Measurements from ENCODE around the gene ZNF689.
"Not testable (repeated sequence)": the region's sequence is repeated elsewhere in the genome, so short reads cannot be mapped to it uniquely, and the experiment has no call there.

Gene ZNF689

GRCh38 chr16:30592871-30593270, 17.3 kb downstream of the ZNF689 start:
- DNase-seq: no peak

GRCh38 chr16:30590869-30591268, 19.3 kb downstream of the ZNF689 start:
- not testable (repeated sequence) for DNase-seq

DNA sequence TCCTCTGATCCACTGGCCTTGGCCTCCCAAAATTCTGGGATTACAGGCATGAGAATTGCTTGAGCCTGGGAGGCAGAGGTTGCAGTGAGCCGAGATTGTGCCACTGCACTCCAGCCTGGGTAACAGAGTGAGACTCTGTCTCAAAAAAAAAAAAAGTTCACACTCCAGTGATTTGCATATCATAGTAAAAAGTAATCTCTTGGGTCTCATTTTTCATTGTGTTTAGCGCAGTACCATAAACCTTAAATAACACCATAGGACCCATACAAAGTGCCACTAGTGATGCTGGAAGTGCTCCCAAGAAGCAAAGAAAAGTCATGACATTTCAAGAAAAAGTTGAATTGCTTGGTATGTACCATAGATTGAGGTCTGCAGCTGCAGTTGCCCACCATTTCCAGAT, 20.6 kb downstream of the ZNF689 start:
- DNase-seq: not testable (repeated sequence)

GRCh38 chr16:30588651-30589050, 21.5 kb downstream of the ZNF689 start:
- no peak for DNase-seq

DNA sequence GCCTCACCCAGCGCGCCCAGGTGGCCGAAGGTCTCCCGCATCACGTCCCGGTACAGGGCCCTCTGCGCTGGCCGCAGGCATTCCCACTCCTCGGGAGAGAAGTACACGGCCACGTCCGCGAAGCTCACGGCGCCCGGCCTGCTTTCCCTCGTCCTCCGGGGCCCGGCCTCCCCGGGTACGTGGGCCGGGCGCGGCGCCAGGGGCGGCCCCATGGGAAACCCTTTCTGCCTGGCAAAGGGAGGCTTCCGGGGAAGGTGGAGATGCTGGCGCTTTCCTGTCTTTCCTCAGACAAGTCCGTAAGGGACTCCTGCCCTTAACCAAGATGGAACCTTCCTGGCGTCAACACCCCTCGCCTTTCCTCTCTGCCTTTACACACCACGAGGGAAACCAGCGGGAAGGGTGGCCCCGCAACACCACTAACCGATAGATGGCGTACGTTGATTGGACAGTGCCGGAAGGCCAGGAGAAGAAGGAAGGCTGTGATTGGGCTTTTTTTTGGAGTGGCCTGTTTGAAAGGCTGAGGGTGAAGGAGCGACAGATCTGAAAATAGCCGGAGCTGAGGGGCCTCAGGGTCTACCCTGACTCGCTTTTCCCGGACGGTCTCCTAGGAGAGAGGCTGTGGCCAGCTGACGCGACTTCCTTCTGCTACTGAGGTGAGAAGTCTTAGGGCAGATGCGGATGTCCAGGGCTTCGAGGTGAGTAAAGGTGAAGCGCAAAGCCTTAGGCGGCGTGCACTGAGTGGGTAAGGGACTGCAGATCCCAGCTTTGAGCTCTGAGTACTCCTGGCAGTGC, 24.6 kb downstream of the ZNF689 start, which contains the start of gene ZNF785:
ZNF785 (minus strand) TSS at position 298 of the 792 bp plus-strand sequence; CDS start at position 212, 86 bp downstream.
- peak; percentile 63 to 99 (median 94) for DNase-seq

GRCh38 chr16:30585022-30585399, 25.2 kb downstream of the ZNF689 start:
- peak in 2 of 14 donors; percentile 40 to 58 for DNase-seq

DNA sequence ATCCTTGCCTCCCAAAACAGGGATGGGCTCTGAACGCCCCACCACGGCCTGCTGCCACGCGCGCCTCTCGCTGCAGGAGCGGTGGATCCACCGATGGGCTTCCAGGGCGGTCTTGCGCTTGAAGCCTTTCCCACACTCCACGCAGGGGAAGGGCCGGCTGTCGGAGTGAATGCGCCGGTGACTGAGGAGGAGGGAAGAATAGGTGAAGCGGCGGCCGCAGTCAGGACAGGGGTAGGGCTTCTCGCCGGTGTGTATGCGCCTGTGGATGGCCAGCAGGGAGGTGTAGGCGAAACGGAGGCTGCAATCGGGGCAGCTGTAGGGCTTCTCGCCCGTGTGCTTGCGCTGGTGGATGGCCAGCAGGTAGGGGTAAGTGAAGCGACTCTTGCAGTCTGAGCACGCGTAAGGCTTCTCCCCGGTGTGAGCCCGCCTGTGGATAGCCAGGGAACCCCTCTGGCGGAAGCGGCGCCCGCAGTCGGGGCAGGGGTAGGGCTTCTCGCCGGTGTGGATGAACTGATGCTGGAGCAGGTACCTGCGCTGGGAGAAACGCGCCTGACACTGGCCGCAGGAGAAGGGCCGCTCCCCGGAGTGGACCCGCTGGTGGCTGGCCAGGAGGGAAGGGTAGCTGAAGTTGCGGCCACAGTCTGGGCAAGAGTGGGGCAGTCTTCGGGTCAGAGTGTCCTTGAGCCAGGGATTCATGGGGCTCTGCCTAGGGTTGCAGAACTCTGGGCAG, 27.4 kb downstream of the ZNF689 start:
- DNase-seq: no peak

- no peak for DNase-seq
Observed at GRCh38 chr16:30581457-30581856, 28.7 kb downstream of the ZNF689 start.

DNA sequence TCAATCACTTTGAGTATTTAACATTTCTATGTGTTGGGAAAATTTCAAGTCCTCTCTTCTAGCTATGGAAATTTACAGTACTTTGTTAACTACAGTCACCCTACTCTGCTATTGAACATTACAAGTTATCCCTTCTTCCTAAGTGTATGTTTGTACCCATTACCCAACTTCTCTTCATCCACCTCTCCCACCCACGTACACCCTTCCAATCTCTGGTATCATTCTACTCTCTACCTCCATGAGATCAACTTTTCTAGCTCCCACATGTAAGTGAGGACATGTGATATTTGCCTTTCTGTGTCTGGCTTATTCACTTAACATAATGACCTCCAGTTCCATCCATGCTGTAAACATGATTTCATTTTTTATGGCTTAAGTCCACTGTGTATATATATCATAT, 35.5 kb downstream of the ZNF689 start:
- no peak for DNase-seq

GRCh38 chr16:30571445-30572322, 38.5 kb downstream of the ZNF689 start, which contains the start of gene ZNF688:
TSS of gene ZNF688 (minus strand) at chr16:30571714. CDS start at chr16:30571629, 85 bp downstream.
- peak; percentile 70 to 98 (median 91) for DNase-seq

DNA sequence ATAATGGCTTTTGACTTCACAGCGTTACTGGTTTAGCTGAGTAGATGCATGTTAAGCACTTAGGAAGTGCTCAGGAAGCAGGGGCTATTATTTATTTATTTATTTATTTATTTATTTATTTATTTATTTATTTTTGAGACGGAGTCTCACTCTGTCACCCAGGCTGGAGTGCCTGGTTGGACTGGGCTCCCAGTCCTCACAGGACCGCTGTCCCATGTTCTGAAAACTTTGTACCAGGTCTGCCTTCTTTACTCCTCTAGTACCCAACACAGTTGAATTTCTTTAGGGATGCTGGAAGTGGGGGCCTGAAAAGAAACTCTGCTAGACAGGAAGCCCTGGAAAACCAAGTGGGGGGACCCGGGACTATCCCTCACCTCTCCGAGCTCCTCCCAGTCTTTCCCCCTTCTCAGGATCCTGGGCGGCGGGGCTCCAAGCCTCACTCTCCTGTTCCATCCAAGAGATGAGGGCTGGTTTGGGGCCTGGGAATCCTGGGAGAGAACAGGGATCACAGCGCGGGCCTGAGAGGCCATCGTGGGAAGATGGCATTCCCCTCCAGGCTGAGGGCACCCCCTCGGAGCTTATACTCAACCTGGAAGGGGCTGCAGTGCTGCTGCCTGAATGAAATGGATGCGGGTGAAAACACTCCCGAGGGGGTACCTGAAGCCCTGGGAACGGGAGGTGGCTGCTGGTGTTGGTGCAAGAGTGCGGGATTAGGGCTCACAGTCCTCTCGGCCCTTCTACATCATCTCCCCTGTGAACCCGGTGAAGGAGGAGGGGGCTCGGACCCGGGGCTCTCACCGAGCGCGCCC, 39.3 kb downstream of the ZNF689 start:
- peak in 7 of 14 donors; percentile 45 to 62 (median 58) for DNase-seq

DNA sequence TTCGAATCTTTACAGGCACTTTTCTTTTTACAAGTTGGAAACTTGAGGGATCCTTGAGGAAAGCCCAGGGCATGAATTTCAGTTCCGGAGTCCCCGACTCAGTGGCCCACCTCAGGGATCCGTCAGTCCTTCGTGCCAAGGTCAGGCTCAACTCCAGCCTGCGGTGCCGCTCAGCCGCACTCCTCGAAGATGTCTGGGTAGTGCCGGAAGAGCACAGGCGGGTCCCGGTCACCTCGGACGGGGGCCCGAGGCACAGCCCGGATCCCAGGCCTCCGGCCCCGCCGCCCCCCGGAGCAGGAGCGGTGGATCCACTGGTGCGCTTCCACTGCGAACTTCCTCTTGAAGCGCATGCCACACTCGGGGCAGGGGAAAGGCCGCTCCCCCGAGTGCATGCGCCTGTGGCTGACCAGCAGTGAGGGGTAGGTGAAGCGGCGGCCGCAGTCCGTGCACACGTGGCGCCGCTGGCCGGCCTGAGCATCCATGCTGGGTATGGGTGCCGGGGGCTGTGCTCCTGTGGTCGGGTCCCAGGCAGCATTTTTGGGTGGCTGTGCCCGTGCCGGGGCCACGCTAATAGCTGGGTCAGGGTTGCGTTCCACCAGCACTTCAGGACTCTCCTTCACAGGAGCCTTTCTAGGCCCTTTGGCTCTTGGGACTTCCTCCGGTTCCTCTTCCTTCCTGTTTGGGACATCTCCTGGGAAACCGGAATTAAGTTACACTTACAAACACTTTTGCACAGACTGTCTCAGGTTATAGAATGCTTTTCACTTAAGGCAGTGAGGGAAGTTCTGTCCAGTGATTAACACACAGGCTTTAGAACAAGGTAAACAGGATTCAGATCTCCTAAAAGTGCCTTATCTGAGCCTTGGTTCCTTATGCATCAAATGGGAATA, 40.2 kb downstream of the ZNF689 start:
- no peak for DNase-seq

- no peak for DNase-seq
Observed at GRCh38 chr16:30569281-30569680, 40.9 kb downstream of the ZNF689 start.

DNA sequence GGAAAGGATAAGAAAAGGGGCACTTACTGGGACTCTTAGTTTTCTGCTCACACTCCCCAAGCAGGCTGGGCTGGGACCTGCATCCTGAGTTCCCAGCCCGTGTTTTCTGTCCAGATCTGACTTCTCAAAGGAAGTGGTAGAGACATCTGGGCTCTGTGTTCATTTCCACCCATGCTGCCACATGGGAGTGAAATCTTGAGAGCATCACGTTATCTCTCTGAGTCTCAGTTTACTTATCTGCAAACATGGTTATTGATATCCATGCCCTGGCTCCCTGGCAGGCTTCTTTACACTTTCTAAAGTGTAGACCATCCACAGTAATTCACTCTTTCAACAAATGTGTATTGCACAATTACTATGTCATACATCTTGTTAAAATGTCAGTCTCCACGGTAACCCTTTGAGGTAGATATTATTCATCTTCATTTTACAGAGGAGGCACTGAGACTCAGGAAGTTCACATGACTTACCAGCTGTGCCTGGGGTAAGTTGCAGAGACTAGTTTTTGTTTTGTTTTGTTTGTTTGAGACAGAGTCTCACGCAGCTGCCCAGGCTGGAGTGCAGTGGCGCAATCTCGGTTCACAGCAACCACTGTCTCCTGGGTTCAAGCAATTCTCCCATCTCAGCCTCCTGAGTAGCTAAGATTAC, 42.1 kb downstream of the ZNF689 start:
- no peak for DNase-seq

- no peak for DNase-seq
Observed at GRCh38 chr16:30567160-30567990, 42.8 kb downstream of the ZNF689 start.

- DNase-seq: no peak
Observed at GRCh38 chr16:30566531-30566930, 43.7 kb downstream of the ZNF689 start.

GRCh38 chr16:30565984-30566383, 44.2 kb downstream of the ZNF689 start:
- DNase-seq: peak in 1 of 14 donors; percentile 24

- DNase-seq: peak in 1 of 14 donors; percentile 26
Observed at GRCh38 chr16:30565526-30565925, 44.7 kb downstream of the ZNF689 start.

DNA sequence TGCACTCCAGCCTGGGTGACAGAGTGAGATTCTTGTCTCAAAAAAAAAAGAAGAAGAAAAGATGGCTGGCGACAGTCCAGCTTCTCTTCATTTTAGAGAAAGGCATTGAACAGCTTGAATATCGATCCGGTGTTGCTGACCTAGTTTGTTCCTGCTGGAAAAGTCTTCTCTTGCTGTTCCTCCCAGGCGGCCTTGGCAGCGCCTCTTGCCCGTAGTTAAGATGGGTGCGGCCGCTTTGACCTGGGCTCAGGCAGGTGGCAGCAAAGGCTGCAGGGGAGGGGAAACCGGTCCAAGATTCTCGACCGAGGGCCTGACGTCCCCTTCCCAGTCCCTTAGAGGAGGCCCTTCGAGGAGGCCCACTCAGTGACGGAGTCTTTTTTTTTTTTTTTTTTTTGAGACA, 48.2 kb downstream of the ZNF689 start:
- no peak for DNase-seq

Data from C1 segment of cervical spinal cord (tissue), 14 donors.